ENCODE data around the gene TMX4. TPM values are rescaled to one million over a fixed set of nuclear protein-coding genes. Genes with fewer than 3 reads are reported as not detected.
A peak's percentile ranks its signal among the peaks of the same experiment; 100 is the strongest.

The TMX4 gene
- total RNA-seq, 2 experiments from 2014 or later = 21.2 to 21.8 TPM

GRCh38 chr20:7989379-7989778 lies 30.2 kb downstream of the TMX4 start:
- H3K4me1 Mint-ChIP-seq (ENCODE audit: low read depth) = no peaks in the 10 kb centered on the region
- DNase-seq = no peak
- H3K4me3 Mint-ChIP-seq = no peak overlapping the region
- intact Hi-C loops (cut with micrococcal nuclease) = no loop called here
- no peak for TF ChIP-seq CTCF (IDR thresholded peaks at IDR 0.05)
- H3K36me3 Mint-ChIP-seq (ENCODE audit: low read depth) = peaks cover 13% of the 10 kb centered on the region
- H3K27me3 Mint-ChIP-seq = no peaks in the 10 kb centered on the region
- CTCF ChIA-PET = interaction anchor here (0.9 to 1.9 kb wide), 3 partner anchors 9 to 18 kb away, joined by 3 to 6 read pairs (median 4); no protein-coding TSS in a partner anchor
- POLR2A ChIA-PET = interaction anchor here (0.7 kb wide), 1 partner anchor 346 kb away, joined by 3 read pairs; no protein-coding TSS in a partner anchor
- no peak overlapping the region for H3K27ac Mint-ChIP-seq
- ATAC-seq = no peak
- H3K9me3 Mint-ChIP-seq = peaks cover 7% of the 10 kb centered on the region

GRCh38 chr20:7985916-7986315 lies 33.6 kb downstream of the TMX4 start:
- intact Hi-C loops (cut with micrococcal nuclease) = no loop called here
- H3K27me3 Mint-ChIP-seq = no peaks in the 10 kb centered on the region
- no peak overlapping the region for H3K27ac Mint-ChIP-seq
- no peak overlapping the region for H3K4me3 Mint-ChIP-seq
- no peak for DNase-seq
- H3K36me3 Mint-ChIP-seq (ENCODE audit: low read depth) = peaks cover 19% of the 10 kb centered on the region
- ATAC-seq = no peak
- ChIA-PET CTCF (no interaction called here), POLR2A (no interaction called here)
- no peaks in the 10 kb centered on the region for H3K9me3 Mint-ChIP-seq
- H3K4me1 Mint-ChIP-seq (ENCODE audit: low read depth) = peaks cover 6% of the 10 kb centered on the region
- no peak for TF ChIP-seq CTCF (IDR thresholded peaks at IDR 0.05)

GRCh38 chr20:7984192-7984591 lies 35.4 kb downstream of the TMX4 start:
- ChIA-PET CTCF (interaction anchor here (1.0 kb wide), 1 partner anchor 60 kb away, joined by 3 read pairs; no protein-coding TSS in a partner anchor), POLR2A (interaction anchor here (0.6 kb wide), 1 partner anchor 105 kb away, joined by 3 read pairs; no protein-coding TSS in a partner anchor)
- TF ChIP-seq CTCF (IDR thresholded peaks at IDR 0.05) = no peak
- Mint-ChIP-seq H3K27ac (no peak overlapping the region), H3K4me1 (ENCODE audit: low read depth) (peaks cover 14% of the 10 kb centered on the region), H3K9me3 (no peaks in the 10 kb centered on the region), H3K27me3 (no peaks in the 10 kb centered on the region), H3K36me3 (ENCODE audit: low read depth) (peaks cover 22% of the 10 kb centered on the region), H3K4me3 (no peak overlapping the region)
- DNase-seq (no peak), ATAC-seq (no peak)
- intact Hi-C loops (cut with micrococcal nuclease) = no loop called here

- H3K36me3 Mint-ChIP-seq (ENCODE audit: low read depth) = peaks cover 25% of the 10 kb centered on the region
- ChIA-PET CTCF (interaction anchor here (1.3 to 1.7 kb wide), 2 partner anchors 44 to 741 kb away, joined by 3 to 8 read pairs; no protein-coding TSS in a partner anchor), POLR2A (interaction anchor here (1.9 kb wide), 1 partner anchor 9 kb away, joined by 6 read pairs; no protein-coding TSS in a partner anchor)
- H3K4me3 Mint-ChIP-seq = no peak overlapping the region
- peaks cover 14% of the 10 kb centered on the region for H3K4me1 Mint-ChIP-seq (ENCODE audit: low read depth)
- no peaks in the 10 kb centered on the region for H3K27me3 Mint-ChIP-seq
- intact Hi-C loops (cut with micrococcal nuclease) = no loop called here
- no peak for DNase-seq
- H3K27ac Mint-ChIP-seq = no peak overlapping the region
- no peak for TF ChIP-seq CTCF (IDR thresholded peaks at IDR 0.05)
- no peaks in the 10 kb centered on the region for H3K9me3 Mint-ChIP-seq
- no peak for ATAC-seq
These were observed 38.2 kb downstream of the TMX4 start for GRCh38 chr20:7981374-7981773.

- ATAC-seq = peak; percentile 86
- H3K27me3 Mint-ChIP-seq = no peaks in the 10 kb centered on the region
- H3K4me1 Mint-ChIP-seq (ENCODE audit: low read depth) = peaks cover 14% of the 10 kb centered on the region
- ChIA-PET CTCF (interaction anchor here (0.6 to 1.9 kb wide), 6 partner anchors 9 to 742 kb away, joined by 3 to 8 read pairs (median 4); no protein-coding TSS in a partner anchor), POLR2A (interaction anchor here (0.6 kb wide), 1 partner anchor 1133 kb away, joined by 3 read pairs; no protein-coding TSS in a partner anchor)
- peak overlapping the region; percentile 78 for H3K27ac Mint-ChIP-seq
- no peak overlapping the region for H3K4me3 Mint-ChIP-seq
- intact Hi-C loops (cut with micrococcal nuclease) = no loop called here
- peak; percentile 46 for TF ChIP-seq CTCF (IDR thresholded peaks at IDR 0.05)
- H3K36me3 Mint-ChIP-seq (ENCODE audit: low read depth) = peaks cover 23% of the 10 kb centered on the region
- no peaks in the 10 kb centered on the region for H3K9me3 Mint-ChIP-seq
- peak; percentile 45 for DNase-seq
These were observed 39.1 kb downstream of the TMX4 start for GRCh38 chr20:7980332-7981046.
